SU-DHL-6 (cell line): ENCODE results near the gene IGIP.

Experiments
- CTCF ChIP-seq: fragments of 200-600 bp; sonication (generic); IDR thresholded peaks from one replicate; pipeline ENCODE4 v1.5.1; 2017; ENCODE audit warnings: antibody characterized with exemption, mild to moderate bottlenecking, low read length, moderate library complexity; ENCODE audit not compliant: insufficient read depth, poor library complexity, severe bottlenecking
- EZH2phosphoT487 ChIP-seq: fragments of 200-600 bp; sonication (generic), shearing (Covaris generic); conservative IDR thresholded peaks from 2 replicates; pipeline ENCODE4 v1.6.1; 2018; ENCODE audit warnings: mild to moderate bottlenecking, antibody characterized with exemption, low read length, moderate library complexity, mixed read lengths

GRCh38 chr5:140112685-140113179, 13.0 kb upstream of the IGIP start:
- TF ChIP-seq CTCF (no peak), EZH2phosphoT487 (no peak)
